CD4-positive, alpha-beta T cell treated with Interleukin-4 for 4 hours (primary cell): ENCODE data around the gene FBXL16.
A peak's percentile ranks its signal among the peaks of the same experiment; 100 is the strongest.

Experiments
- DNase-seq: peaks from one replicate; pipeline ENCODE4 v3.0.0-alpha.2; 2020

The FBXL16 gene

DNA sequence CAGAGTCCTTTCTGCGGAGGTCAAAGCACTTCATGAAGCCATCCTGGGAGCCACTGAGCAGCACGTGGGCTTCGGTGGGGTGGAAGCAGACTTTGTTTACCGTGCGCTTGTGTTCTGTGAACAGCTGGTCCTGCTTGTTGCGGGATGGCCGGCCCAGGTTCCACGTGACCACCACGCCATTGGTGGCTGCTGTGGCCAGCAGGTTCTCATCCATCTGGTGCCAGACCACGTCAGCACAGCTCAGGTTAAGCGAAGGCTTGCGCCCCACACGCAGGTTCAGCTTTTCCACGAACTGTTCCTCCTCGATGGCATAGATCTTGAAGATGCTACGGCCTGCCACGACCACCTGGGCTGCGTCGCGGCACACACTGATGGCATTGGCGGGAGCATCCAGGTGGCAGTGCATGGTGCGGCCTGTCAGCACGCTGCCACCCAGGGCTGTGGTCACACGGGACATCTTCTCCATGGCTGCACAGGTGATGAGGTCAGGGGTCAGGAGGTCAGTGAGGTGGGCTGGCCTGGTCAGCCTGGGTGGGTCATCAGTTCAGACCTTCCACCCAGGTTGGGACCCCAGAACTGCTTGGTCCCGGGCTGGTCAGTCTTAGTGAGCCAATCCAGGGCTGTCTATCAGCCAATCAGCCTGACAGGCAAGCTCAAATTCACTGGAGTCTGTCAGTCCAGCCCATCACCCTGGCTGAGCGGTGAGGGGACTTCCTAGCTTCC lies 16.3 kb downstream of the FBXL16 start:
- DNase-seq, result no peak

DNA sequence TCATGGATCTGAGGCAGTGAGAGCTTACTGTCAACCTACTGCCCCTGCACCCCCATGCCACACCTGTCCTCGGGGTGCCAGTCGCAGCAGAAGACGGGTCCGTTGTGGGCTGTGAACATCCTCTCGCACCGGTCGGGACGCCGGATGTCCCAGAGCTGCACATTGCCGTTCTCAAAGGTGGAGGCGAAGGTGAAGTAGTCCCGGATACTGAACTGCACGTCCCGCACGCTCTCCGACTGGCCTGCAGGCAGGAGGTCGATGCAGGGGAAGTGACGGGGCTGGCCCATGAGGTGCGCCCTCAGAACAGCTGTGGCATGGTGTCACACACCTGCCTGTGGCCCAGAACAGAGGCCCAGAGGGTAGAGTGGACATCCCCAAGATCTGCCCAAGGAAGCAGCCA lies 18.1 kb downstream of the FBXL16 start:
- DNase-seq, result no peak

- no peak for DNase-seq
Observed at GRCh38 chr16:686459-687260, 18.9 kb downstream of the FBXL16 start.

GRCh38 chr16:685967-686366 lies 19.6 kb downstream of the FBXL16 start:
- no peak for DNase-seq

- no peak for DNase-seq
Observed at GRCh38 chr16:684961-685696, 20.5 kb downstream of the FBXL16 start.

DNA sequence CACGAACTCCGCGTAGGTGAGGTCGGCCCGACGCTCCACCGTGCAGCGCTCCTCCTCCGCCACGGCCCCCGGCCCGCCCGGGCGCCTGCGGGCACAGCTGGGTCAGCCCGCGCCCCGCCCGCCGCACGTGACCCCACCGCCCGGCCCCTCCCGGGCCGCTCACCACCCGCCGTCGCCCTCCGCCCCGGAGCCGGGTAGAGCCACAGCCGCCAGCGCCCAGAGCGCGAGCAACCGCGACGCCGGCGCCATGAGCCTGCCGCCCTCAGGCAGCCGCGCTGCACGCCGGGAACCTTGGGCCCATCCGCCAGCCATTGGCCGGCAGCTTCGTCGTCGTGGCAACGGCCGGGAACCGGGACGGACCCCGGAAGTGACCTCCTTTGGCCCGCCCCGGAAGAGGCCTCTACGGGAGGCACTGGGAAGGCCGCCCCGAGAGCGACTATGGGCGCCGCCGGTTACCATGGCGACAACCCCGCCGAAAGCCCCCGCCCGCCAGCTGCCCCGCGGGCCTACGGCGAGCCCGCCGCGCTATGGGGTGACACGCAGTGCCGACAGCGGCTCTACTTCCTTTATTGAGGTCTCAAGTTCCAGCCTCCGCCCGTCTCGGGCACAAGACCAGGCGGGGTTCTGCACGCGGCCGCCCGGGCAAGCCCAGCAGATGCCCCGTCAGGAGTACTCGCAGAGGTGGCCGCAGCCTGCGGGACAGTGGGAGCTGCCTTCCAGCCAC lies 21.4 kb downstream of the FBXL16 start, which contains the start of gene JMJD8:
TSS of gene JMJD8 (minus strand) at position 264 of the 724 bp plus-strand sequence. CDS start at position 249, 15 bp downstream.
- DNase-seq, result peak; percentile 97

- DNase-seq, result no peak
Observed at GRCh38 chr16:683396-684070, 22.1 kb downstream of the FBXL16 start.

DNA sequence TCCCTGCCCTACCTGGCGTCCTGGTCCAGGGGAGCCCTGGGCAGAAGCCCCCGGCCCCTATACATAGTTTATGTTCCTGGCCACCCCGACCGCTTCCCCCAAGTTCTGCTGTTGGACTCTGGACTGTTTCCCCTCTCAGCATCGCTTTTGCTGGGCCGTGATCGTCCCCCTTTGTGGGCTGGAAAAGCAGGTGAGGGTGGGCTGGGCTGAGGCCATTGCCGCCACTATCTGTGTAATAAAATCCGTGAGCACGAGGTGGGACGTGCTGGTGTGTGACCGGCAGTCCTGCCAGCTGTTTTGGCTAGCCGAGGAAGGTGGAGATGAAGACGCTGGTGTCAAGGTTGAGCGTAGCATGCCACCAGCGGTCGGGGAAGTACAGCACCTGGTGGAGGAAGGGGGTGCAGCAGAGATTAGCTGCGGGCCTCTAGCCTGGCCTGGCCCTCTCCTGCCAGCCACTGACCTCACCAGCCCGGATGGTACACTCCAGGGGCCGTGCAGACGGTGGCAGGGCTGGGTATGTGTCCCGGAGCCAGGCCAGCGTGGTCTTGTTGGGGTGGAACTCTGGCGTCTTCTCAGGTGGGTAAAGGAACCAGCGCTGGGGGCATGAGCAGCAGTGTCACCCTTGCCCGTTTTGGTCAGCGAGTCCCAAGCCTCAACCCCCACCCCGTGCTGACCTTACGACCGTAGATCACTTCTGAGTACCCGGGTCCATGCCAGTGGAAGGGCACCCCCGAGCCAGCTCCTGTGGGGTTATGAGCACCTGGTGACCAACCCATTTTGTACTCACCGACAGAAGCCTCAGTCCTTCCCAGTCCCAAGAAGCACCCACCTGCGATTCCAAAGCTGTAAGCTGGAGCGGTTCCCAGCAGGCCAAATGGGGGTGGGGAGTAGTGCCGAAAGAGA lies 22.9 kb downstream of the FBXL16 start:
- no peak for DNase-seq

DNA sequence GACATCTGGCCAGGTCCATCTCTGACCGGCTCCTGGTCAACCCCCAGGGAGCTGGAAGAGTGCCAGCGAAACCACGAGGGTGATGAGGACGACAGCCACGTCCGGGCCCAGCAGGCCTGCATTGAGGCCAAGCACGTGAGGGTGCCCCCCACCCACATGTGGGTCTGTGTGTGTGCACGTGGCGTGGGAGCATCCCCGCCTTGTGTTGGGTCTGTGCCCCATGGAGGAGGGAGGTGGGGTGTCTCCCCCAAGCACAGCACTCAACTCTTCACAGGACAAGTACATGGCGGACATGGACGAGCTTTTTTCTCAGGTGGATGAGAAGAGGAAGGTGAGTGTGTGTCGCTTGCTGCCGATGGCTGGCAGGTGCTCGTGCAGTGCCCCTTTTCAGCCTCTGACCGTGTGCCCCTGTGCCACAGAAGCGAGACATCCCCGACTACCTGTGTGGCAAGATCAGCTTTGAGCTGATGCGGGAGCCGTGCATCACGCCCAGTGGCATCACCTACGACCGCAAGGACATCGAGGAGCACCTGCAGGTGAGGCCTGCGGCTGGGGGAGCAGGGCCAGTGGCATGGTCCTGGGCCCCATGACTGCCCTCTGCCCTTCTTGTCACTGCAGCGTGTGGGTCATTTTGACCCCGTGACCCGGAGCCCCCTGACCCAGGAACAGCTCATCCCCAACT lies 23.7 kb downstream of the FBXL16 start:
- no peak for DNase-seq

DNA sequence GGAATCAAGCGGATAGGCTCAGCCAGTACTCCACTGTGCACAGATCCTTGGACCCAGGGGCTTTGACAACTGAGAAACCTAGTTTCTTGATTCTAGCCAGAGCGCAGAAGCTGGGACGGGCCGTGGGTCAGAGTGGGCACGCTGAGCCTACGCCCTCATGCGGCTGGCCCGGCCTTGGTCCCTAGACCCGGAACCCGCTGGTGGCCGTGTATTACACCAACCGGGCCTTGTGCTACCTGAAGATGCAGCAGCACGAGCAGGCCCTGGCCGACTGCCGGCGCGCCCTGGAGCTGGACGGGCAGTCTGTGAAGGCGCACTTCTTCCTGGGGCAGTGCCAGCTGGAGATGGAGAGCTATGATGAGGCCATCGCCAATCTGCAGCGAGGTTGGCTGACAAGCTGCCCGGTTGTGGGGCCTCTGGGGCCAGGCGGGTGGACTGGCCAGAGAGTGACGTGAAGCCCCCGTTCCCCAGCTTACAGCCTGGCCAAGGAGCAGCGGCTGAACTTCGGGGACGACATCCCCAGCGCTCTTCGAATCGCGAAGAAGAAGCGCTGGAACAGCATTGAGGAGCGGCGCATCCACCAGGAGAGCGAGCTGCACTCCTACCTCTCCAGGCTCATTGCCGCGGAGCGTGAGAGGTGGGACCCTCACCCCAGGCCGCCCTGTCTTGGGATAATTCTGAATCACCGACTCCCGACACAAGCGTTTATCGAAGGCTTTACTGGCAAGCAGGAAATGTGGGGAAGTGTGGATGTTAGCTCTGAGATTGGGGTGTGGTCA lies 24.4 kb downstream of the FBXL16 start:
- no peak for DNase-seq

DNA sequence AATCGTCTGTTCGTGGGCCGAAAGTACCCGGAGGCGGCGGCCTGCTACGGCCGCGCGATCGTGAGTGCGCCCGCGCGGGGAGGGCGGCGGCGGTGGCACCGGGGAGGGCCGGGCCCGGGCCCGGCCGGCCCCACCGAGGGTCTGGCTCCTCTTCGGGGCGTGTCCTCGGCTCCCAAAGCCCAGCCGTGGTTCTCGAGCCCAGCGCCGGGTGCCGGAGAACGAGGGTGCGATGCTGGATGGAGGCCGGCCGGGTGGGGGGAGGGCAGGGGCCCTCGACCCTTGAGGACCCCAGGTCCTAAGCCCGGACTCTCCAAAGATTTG lies 25.0 kb downstream of the FBXL16 start:
- DNase-seq, result no peak

GRCh38 chr16:679814-680624 lies 25.6 kb downstream of the FBXL16 start, which contains the start of gene STUB1:
Gene STUB1, plus strand, starts transcription at chr16:680410. Its CDS starts 116 bp downstream, at chr16:680526.
- peak; percentile 79 for DNase-seq

DNA sequence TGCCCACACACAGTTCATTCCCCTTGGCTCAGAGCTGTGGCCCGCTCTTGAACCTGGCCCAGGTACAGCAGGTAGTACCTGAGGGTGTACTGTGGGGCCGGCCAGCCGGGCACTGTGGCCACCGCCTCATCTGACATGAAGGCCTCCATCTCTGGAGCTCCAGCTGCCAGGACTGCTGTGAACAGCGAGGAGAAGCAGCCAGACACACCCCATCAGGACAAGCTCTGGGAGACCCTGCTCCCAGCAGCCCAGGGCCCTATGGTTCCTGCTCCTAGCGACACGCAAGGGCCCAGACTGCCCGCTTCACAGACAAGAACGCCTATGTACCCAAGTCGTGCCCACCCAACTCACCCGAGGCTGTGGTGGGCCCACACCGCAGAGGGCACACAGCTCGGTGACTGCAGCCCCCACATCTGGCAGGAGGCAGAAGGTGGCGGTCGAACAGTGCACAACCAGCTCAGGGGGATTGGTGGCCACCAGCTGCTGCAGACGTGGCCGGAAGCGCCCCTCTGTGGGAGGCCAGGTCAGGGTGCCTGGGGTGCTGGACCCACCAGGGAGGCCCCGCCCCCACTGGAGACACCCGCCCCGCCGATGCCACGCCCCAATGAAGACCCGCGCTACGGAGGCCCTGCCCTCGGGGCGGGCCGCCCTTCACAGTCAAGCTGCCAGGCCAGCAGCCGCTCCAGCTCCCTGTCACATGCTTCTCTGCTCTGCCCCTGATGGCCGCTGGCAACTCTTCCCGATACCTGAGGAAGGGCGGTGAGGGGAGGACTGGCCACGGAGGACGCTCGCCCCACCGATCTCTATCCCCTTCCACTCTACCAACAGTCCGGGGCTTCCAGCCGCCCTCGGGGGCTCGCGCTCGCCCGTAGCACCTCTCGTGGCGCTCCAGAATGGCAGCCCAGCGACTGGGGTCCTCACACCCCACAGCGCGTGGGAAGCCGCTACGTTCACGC lies 26.5 kb downstream of the FBXL16 start:
- peak; percentile 18 for DNase-seq

GRCh38 chr16:678209-678857 lies 27.3 kb downstream of the FBXL16 start:
- DNase-seq, result no peak

DNA sequence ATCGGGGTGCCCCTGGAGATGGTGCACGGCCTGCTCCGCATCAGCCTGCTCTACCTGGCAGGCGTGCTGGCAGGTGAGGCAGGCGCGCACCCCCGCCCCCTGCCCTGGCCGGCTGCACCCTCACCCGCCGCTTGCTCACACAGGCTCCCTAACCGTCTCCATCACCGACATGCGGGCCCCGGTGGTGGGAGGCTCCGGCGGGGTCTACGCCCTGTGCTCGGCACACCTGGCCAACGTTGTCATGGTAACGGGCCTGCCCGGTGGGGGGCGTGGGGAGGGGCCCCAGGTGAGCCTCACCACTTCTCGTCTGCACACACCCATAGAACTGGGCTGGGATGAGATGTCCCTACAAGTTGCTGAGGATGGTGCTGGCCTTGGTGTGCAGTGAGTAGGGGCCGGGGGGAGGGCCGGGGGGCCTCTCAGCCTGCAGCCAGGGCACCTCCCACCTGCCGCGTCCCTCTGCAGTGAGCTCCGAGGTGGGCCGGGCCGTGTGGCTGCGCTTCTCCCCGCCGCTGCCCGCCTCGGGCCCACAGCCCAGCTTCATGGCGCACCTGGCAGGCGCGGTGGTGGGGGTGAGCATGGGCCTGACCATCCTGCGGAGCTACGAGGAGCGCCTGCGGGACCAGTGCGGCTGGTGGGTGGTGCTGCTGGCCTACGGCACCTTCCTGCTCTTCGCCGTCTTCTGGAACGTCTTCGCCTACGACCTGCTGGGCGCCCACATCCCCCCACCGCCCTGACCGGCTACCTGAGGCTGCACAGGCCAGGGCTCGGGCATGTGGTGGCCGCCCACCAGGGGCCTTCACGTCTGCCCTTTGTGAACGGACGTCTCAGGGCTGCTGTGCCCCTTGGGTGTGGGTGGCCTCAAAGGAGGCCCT lies 28.0 kb downstream of the FBXL16 start:
- no peak for DNase-seq

DNA sequence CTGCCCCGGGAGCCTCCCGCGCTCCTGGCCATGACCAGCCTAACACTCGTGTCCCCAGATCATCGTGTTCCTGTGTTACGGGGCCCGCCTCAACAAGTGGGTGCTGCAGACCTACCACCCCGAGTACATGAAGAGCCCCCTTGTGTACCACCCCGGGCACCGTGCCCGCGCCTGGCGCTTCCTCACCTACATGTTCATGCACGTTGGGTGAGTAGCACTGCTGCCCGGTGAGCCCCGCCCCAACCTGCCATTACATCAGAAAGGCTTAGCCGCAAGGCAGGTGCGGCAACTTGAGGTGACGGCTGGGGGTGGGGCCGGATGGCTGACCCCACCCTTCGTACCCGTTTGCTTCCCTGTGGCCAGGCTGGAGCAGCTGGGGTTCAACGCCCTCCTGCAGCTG lies 28.7 kb downstream of the FBXL16 start:
- DNase-seq, result peak; percentile 37
